Measurements from ENCODE around the gene FAM227B.
"Not testable (repeated sequence)": the region's sequence is repeated elsewhere in the genome, so short reads cannot be mapped to it uniquely, and the experiment has no call there.

Gene FAM227B

GRCh38 chr15:49492151-49492550, 128.5 kb downstream of the FAM227B start:
- no peaks in the 10 kb centered on the region for H3K4me1 ChIP-seq (ENCODE audit: insufficient read depth, low read length, severe bottlenecking)

GRCh38 chr15:49490966-49491365, 129.7 kb downstream of the FAM227B start:
- TF ChIP-seq EZH2 (IDR thresholded peaks at IDR 0.05; ENCODE audit: borderline replicate concordance, low read length): no peak
- no peak for TF ChIP-seq CTCF (IDR thresholded peaks at IDR 0.05; ENCODE audit: low read length)
- Histone ChIP-seq H3K27ac (ENCODE audit: low read depth, low read length, poor library complexity, severe bottlenecking) (no peak overlapping the region), H3K9me2 (ENCODE audit: low read depth, low read length) (no peaks in the 10 kb centered on the region), H3F3A (ENCODE audit: insufficient read depth, low read length) (no peaks in the 10 kb centered on the region), H3K4me3 (ENCODE audit: low read depth, low read length, poor library complexity, severe bottlenecking) (no peak overlapping the region), H3K9me3 (ENCODE audit: low read length) (no peaks in the 10 kb centered on the region), H4K20me1 (ENCODE audit: insufficient read depth, low read length) (no peaks in the 10 kb centered on the region), H3K9ac (ENCODE audit: low read length) (no peak overlapping the region), H3K79me2 (ENCODE audit: insufficient read depth, low read length) (no peaks in the 10 kb centered on the region), H3K4me1 (ENCODE audit: insufficient read depth, low read length, severe bottlenecking) (no peaks in the 10 kb centered on the region), H3K36me3 (ENCODE audit: insufficient read depth, low read length) (no peaks in the 10 kb centered on the region), H2AFZ (ENCODE audit: low read length) (no peak overlapping the region), H3K27me3 (ENCODE audit: insufficient read depth, low read length) (no peaks in the 10 kb centered on the region), H3K4me2 (ENCODE audit: low read length) (no peak overlapping the region)

More at GRCh38 chr15:49492151-49492550, 128.5 kb downstream of the FAM227B start:
- TF ChIP-seq EZH2 (IDR thresholded peaks at IDR 0.05; ENCODE audit: borderline replicate concordance, low read length) (no peak), CTCF (IDR thresholded peaks at IDR 0.05; ENCODE audit: low read length) (no peak)
- H3K4me2 ChIP-seq (ENCODE audit: low read length): no peak overlapping the region
- H3K4me3 ChIP-seq (ENCODE audit: low read depth, low read length, poor library complexity, severe bottlenecking): no peak overlapping the region
- no peaks in the 10 kb centered on the region for H4K20me1 ChIP-seq (ENCODE audit: insufficient read depth, low read length)
- H3F3A ChIP-seq (ENCODE audit: insufficient read depth, low read length): no peaks in the 10 kb centered on the region
- no peaks in the 10 kb centered on the region for H3K9me2 ChIP-seq (ENCODE audit: low read depth, low read length)
- H3K9me3 ChIP-seq (ENCODE audit: low read length): no peaks in the 10 kb centered on the region
- H2AFZ ChIP-seq (ENCODE audit: low read length): no peak overlapping the region
- no peaks in the 10 kb centered on the region for H3K79me2 ChIP-seq (ENCODE audit: insufficient read depth, low read length)
- no peak overlapping the region for H3K9ac ChIP-seq (ENCODE audit: low read length)
- no peaks in the 10 kb centered on the region for H3K27me3 ChIP-seq (ENCODE audit: insufficient read depth, low read length)
- H3K27ac ChIP-seq (ENCODE audit: low read depth, low read length, poor library complexity, severe bottlenecking): no peak overlapping the region
- no peaks in the 10 kb centered on the region for H3K36me3 ChIP-seq (ENCODE audit: insufficient read depth, low read length)

GRCh38 chr15:49485401-49485800, 135.2 kb downstream of the FAM227B start:
- not testable (repeated sequence) for H2AFZ ChIP-seq (ENCODE audit: low read length); H3K4me3 ChIP-seq (ENCODE audit: low read depth, low read length, poor library complexity, severe bottlenecking); H3K9ac ChIP-seq (ENCODE audit: low read length); H4K20me1 ChIP-seq (ENCODE audit: insufficient read depth, low read length); H3K79me2 ChIP-seq (ENCODE audit: insufficient read depth, low read length); H3K27me3 ChIP-seq (ENCODE audit: insufficient read depth, low read length); H3K4me2 ChIP-seq (ENCODE audit: low read length); H3K36me3 ChIP-seq (ENCODE audit: insufficient read depth, low read length); H3K9me2 ChIP-seq (ENCODE audit: low read depth, low read length); H3K9me3 ChIP-seq (ENCODE audit: low read length); H3F3A ChIP-seq (ENCODE audit: insufficient read depth, low read length); H3K4me1 ChIP-seq (ENCODE audit: insufficient read depth, low read length, severe bottlenecking); H3K27ac ChIP-seq (ENCODE audit: low read depth, low read length, poor library complexity, severe bottlenecking)

GRCh38 chr15:49478982-49479381, 141.6 kb downstream of the FAM227B start:
- not testable (repeated sequence) for H3K36me3 ChIP-seq (ENCODE audit: insufficient read depth, low read length); H4K20me1 ChIP-seq (ENCODE audit: insufficient read depth, low read length); H3K27me3 ChIP-seq (ENCODE audit: insufficient read depth, low read length); H3F3A ChIP-seq (ENCODE audit: insufficient read depth, low read length); H3K9me3 ChIP-seq (ENCODE audit: low read length); H3K79me2 ChIP-seq (ENCODE audit: insufficient read depth, low read length); H3K4me3 ChIP-seq (ENCODE audit: low read depth, low read length, poor library complexity, severe bottlenecking); H3K4me2 ChIP-seq (ENCODE audit: low read length); H3K9me2 ChIP-seq (ENCODE audit: low read depth, low read length); H3K9ac ChIP-seq (ENCODE audit: low read length); H2AFZ ChIP-seq (ENCODE audit: low read length); H3K4me1 ChIP-seq (ENCODE audit: insufficient read depth, low read length, severe bottlenecking); H3K27ac ChIP-seq (ENCODE audit: low read depth, low read length, poor library complexity, severe bottlenecking)

- H3K9me2 ChIP-seq (ENCODE audit: low read depth, low read length); H4K20me1 ChIP-seq (ENCODE audit: insufficient read depth, low read length); H3K4me3 ChIP-seq (ENCODE audit: low read depth, low read length, poor library complexity, severe bottlenecking); H3K9me3 ChIP-seq (ENCODE audit: low read length); H2AFZ ChIP-seq (ENCODE audit: low read length); H3K27me3 ChIP-seq (ENCODE audit: insufficient read depth, low read length); H3K27ac ChIP-seq (ENCODE audit: low read depth, low read length, poor library complexity, severe bottlenecking); H3K9ac ChIP-seq (ENCODE audit: low read length); H3K36me3 ChIP-seq (ENCODE audit: insufficient read depth, low read length); H3K4me2 ChIP-seq (ENCODE audit: low read length); H3F3A ChIP-seq (ENCODE audit: insufficient read depth, low read length); H3K79me2 ChIP-seq (ENCODE audit: insufficient read depth, low read length); H3K4me1 ChIP-seq (ENCODE audit: insufficient read depth, low read length, severe bottlenecking): not testable (repeated sequence)
Observed at GRCh38 chr15:49478021-49478420, 142.6 kb downstream of the FAM227B start.

All from OCI-LY1 (cell line).